ENCODE measurements around the gene LYRM7. TPM values are rescaled to one million over a fixed set of nuclear protein-coding genes. Genes with fewer than 3 reads are reported as not detected.

LYRM7 gene
- total and polyA plus RNA-seq, 7 donors, result 11.3 to 31.0 (median 24.2) TPM

- H3K4me3 ChIP-seq, result no peak overlapping the region
- TF ChIP-seq CTCF (IDR thresholded peaks at IDR 0.05), result no peak
- ATAC-seq (no peak), DNase-seq (no peak)
- no peak overlapping the region for H3K27ac ChIP-seq
- no peaks in the 10 kb centered on the region for H3K9me3 ChIP-seq
- 81 to 84% (median 84%) methylated on average over 4 of the region's 4 CpGs for WGBS, 3 donors
- H3K4me1 ChIP-seq, result no peaks in the 10 kb centered on the region
- H3K27me3 ChIP-seq (ENCODE audit: insufficient read depth in 3 of 3, low read length in 2 of 3), result no peaks in the 10 kb centered on the region
- H3K36me3 ChIP-seq (ENCODE audit: insufficient read depth in 1 of 2, low read depth in 1 of 2), result no peaks in the 10 kb centered on the region
- intact Hi-C loops (cut with DNase I), result no loop called here
Observed at GRCh38 chr5:131229623-131230022, 58.9 kb downstream of the LYRM7 start.

GRCh38 chr5:131230406-131230805 is 59.7 kb downstream of the LYRM7 start:
- no peaks in the 10 kb centered on the region for H3K27me3 ChIP-seq (ENCODE audit: insufficient read depth in 3 of 3, low read length in 2 of 3)
- no peak overlapping the region for H3K27ac ChIP-seq
- no peak overlapping the region for H3K4me3 ChIP-seq
- DNase-seq (no peak), ATAC-seq (no peak)
- 82 to 85% (median 84%) methylated on average over 5 of the region's 5 CpGs for WGBS, 3 donors
- intact Hi-C loops (cut with DNase I), result no loop called here
- no peak for TF ChIP-seq CTCF (IDR thresholded peaks at IDR 0.05)
- no peaks in the 10 kb centered on the region for H3K4me1 ChIP-seq
- H3K36me3 ChIP-seq (ENCODE audit: insufficient read depth in 1 of 2, low read depth in 1 of 2), result no peaks in the 10 kb centered on the region
- no peaks in the 10 kb centered on the region for H3K9me3 ChIP-seq

GRCh38 chr5:131239686-131240085 is 68.9 kb downstream of the LYRM7 start:
- intact Hi-C loops (cut with DNase I), result no loop called here
- TF ChIP-seq CTCF (IDR thresholded peaks at IDR 0.05), result no peak
- ATAC-seq (no peak), DNase-seq (no peak)
- H3K4me1 ChIP-seq, result no peaks in the 10 kb centered on the region
- H3K27me3 ChIP-seq (ENCODE audit: insufficient read depth in 3 of 3, low read length in 2 of 3), result no peaks in the 10 kb centered on the region
- H3K27ac ChIP-seq, result no peak overlapping the region
- H3K4me3 ChIP-seq, result no peak overlapping the region
- no peaks in the 10 kb centered on the region for H3K9me3 ChIP-seq
- no peaks in the 10 kb centered on the region for H3K36me3 ChIP-seq (ENCODE audit: insufficient read depth in 1 of 2, low read depth in 1 of 2)
- WGBS, 3 donors, result 86 to 100% (median 90%) methylated on average over 1 of the region's 1 CpG

GRCh38 chr5:131242728-131243255 is 72.0 kb downstream of the LYRM7 start:
- DNase-seq (no peak), ATAC-seq (no peak)
- intact Hi-C loops (cut with DNase I), result no loop called here
- no peaks in the 10 kb centered on the region for H3K4me1 ChIP-seq
- H3K27me3 ChIP-seq (ENCODE audit: insufficient read depth in 3 of 3, low read length in 2 of 3), result no peaks in the 10 kb centered on the region
- H3K27ac ChIP-seq, result no peak overlapping the region
- no peaks in the 10 kb centered on the region for H3K36me3 ChIP-seq (ENCODE audit: insufficient read depth in 1 of 2, low read depth in 1 of 2)
- no peak overlapping the region for H3K4me3 ChIP-seq
- H3K9me3 ChIP-seq, result peaks cover 15% of the 10 kb centered on the region
- TF ChIP-seq CTCF (IDR thresholded peaks at IDR 0.05), result no peak

- intact Hi-C loops (cut with DNase I), result no loop called here
- DNase-seq (no peak), ATAC-seq (no peak)
- Histone ChIP-seq H3K4me3 (no peak overlapping the region), H3K36me3 (ENCODE audit: insufficient read depth in 1 of 2, low read depth in 1 of 2) (no peaks in the 10 kb centered on the region), H3K9me3 (peaks cover 15% of the 10 kb centered on the region), H3K4me1 (no peaks in the 10 kb centered on the region), H3K27me3 (ENCODE audit: insufficient read depth in 3 of 3, low read length in 2 of 3) (no peaks in the 10 kb centered on the region), H3K27ac (no peak overlapping the region)
- TF ChIP-seq CTCF (IDR thresholded peaks at IDR 0.05), result no peak
Observed at GRCh38 chr5:131245312-131245711, 74.6 kb downstream of the LYRM7 start.

Measured in psoas muscle (tissue), 8 donors.